Activated naive CD4-positive, alpha-beta T cell treated with anti-CD3 and anti-CD28 coated beads, Interleukin-2, amount 50 U/mL, for 24 hours (primary cell): ENCODE results near the gene STPG2.

Experiments
- H3K27ac Mint-ChIP-seq: one replicate; pipeline ENCODE4 v1.8.0; 2021; ENCODE audit warnings: mild to moderate bottlenecking, mixed read lengths
- H3K27me3 Mint-ChIP-seq: one replicate; pipeline ENCODE4 v1.8.0; 2021; ENCODE audit warnings: mixed read lengths
- H3K36me3 Mint-ChIP-seq: one replicate; pipeline ENCODE4 v1.8.0; 2021; ENCODE audit warnings: mixed read lengths
- H3K4me1 Mint-ChIP-seq: one replicate; pipeline ENCODE4 v1.8.0; 2021; ENCODE audit warnings: mixed read lengths
- H3K4me3 Mint-ChIP-seq: one replicate; pipeline ENCODE4 v1.8.0; 2021; ENCODE audit warnings: mild to moderate bottlenecking, mixed read lengths
- H3K9me3 Mint-ChIP-seq: one replicate; pipeline ENCODE4 v1.8.0; 2021; ENCODE audit warnings: mixed read lengths

The STPG2 gene

DNA sequence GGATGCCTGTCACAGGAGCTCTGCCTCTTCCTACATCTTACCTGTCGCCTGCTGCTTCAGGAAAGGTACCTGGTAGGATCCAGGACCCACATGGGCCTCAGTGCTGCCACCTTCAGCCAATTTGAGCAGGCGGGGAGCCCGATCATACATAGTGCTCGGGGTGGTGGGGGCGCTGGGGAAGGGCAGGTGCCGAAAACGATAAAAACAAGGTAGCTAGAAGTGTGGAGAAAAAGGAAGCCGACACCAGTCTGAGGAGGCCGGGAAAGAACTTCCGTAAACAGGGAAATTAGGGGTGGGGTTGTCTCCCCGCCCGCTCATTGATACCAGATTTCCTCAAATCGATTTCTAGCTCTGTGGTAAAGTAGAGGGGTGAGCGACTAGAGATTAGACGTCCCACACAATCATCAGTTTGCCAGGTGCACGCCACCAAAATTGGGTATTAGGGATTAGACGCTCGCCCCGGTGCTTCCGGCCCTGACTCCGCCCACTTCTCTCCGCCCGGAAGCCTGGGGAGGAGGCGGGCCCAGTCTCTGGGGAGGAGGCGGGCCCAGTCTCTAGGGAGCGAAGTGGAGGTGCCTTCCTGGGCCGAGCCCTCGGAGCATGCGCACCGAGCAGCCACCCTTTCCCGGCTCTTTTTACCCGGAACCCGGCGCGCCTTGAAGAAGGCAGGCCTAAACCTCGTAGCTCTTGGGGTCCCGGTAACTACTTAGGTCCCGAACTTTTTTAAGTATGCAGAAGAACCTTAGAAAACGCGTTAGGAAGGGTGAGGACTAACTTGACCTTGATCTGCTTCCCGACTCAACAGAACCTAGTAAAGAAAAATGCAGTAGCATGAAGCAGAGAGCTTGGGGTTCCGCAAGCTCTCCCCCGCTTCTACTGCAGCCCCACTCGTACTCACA lies at the start of gene STPG2:
TSS of gene STPG2 (minus strand) at position 476 of the 899 bp plus-strand sequence.
- no peaks in the 10 kb centered on the region for H3K27me3 Mint-ChIP-seq
- H3K36me3 Mint-ChIP-seq = no peaks in the 10 kb centered on the region
- peak within 1 kb of the TSS; percentile 89 for H3K27ac Mint-ChIP-seq
- H3K4me3 Mint-ChIP-seq = peak within 1 kb of the TSS; percentile 93
- no peaks in the 10 kb centered on the region for H3K9me3 Mint-ChIP-seq
- H3K4me1 Mint-ChIP-seq = peaks cover 29% of the 10 kb centered on the region

DNA sequence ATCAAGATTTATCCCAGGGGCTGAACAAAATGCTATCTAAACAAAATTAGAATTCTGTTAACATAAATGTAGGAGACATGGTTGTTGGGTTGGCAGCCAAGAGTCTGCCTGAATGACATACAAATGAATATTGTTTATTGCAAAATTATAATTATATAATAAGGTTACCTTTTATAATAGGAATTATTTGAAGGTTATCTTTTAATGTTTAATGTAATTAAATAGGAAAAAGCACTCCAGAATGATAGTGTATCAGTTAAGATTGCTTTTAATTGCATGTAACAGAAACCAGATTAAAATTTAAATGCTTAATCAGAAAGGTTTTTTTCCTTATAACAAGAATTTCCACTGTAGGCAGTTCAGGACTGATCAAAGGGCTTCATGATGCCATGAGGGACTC lies 42.0 kb upstream of the STPG2 start:
- Mint-ChIP-seq H3K4me3 (no peak overlapping the region), H3K4me1 (no peaks in the 10 kb centered on the region), H3K36me3 (no peaks in the 10 kb centered on the region), H3K9me3 (no peaks in the 10 kb centered on the region), H3K27ac (no peak overlapping the region), H3K27me3 (peaks cover 2% of the 10 kb centered on the region)

DNA sequence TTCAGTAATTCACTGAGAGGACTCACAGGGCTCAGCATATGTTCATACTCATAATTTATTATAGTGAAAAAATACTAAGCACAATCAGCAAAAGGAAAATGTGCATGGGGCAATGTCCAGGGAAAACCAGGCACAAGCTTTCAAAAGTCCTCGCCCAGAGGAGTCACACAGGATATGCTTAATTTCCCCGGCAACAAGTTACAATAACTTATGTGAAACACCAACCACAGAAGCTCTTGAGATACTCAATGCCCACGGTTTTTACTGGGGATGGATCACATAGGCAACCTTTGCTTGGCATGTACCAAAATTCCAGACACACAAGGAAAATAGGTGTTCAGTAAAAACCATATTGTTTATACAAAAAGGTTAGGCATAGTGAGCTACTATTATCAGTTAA lies 38.5 kb upstream of the STPG2 start:
- no peak overlapping the region for H3K4me3 Mint-ChIP-seq
- H3K4me1 Mint-ChIP-seq = no peaks in the 10 kb centered on the region
- H3K36me3 Mint-ChIP-seq = no peaks in the 10 kb centered on the region
- no peak overlapping the region for H3K27ac Mint-ChIP-seq
- no peaks in the 10 kb centered on the region for H3K9me3 Mint-ChIP-seq
- H3K27me3 Mint-ChIP-seq = no peaks in the 10 kb centered on the region

GRCh38 chr4:98179951-98180350 lies 36.7 kb upstream of the STPG2 start:
- H3K36me3 Mint-ChIP-seq = no peaks in the 10 kb centered on the region

GRCh38 chr4:98176531-98176930 lies 33.3 kb upstream of the STPG2 start:
- H3K27me3 Mint-ChIP-seq = no peaks in the 10 kb centered on the region
- no peaks in the 10 kb centered on the region for H3K9me3 Mint-ChIP-seq
- no peaks in the 10 kb centered on the region for H3K4me1 Mint-ChIP-seq
- H3K27ac Mint-ChIP-seq = no peak overlapping the region
- H3K4me3 Mint-ChIP-seq = no peak overlapping the region
- H3K36me3 Mint-ChIP-seq = no peaks in the 10 kb centered on the region

More at GRCh38 chr4:98179951-98180350, 36.7 kb upstream of the STPG2 start:
- no peaks in the 10 kb centered on the region for H3K27me3 Mint-ChIP-seq
- H3K4me3 Mint-ChIP-seq = no peak overlapping the region
- H3K4me1 Mint-ChIP-seq = no peaks in the 10 kb centered on the region
- no peaks in the 10 kb centered on the region for H3K9me3 Mint-ChIP-seq
- no peak overlapping the region for H3K27ac Mint-ChIP-seq

DNA sequence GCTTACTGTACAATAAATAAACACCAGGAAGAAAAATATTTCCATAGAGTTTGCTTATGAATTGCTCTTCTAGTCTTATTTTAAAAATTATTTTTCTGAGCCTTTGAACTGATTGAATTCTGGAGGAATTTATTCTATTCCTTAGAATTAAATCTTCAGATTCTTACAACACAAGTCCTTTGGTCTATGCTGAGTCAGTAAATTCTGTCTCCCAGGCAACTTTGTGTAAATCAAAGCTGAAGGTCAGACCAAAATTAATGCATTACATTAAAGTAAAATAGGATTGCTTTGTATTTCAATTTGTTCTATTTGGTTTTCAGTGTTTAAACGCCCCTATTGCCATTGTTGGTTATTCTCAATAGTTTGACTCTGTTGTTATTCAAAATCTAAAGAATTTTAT lies 26.8 kb upstream of the STPG2 start:
- Mint-ChIP-seq H3K4me3 (no peak overlapping the region), H3K27ac (no peak overlapping the region), H3K9me3 (no peaks in the 10 kb centered on the region), H3K27me3 (no peaks in the 10 kb centered on the region), H3K4me1 (no peaks in the 10 kb centered on the region), H3K36me3 (no peaks in the 10 kb centered on the region)

- Mint-ChIP-seq H3K4me1 (no peaks in the 10 kb centered on the region), H3K36me3 (no peaks in the 10 kb centered on the region), H3K27me3 (no peaks in the 10 kb centered on the region), H3K9me3 (no peaks in the 10 kb centered on the region), H3K4me3 (no peak overlapping the region), H3K27ac (no peak overlapping the region)
These were observed 23.4 kb upstream of the STPG2 start for GRCh38 chr4:98166731-98167041.

GRCh38 chr4:98166025-98166730 lies 22.9 kb upstream of the STPG2 start:
- no peak overlapping the region for H3K27ac Mint-ChIP-seq
- H3K27me3 Mint-ChIP-seq = no peaks in the 10 kb centered on the region
- H3K9me3 Mint-ChIP-seq = no peaks in the 10 kb centered on the region
- H3K36me3 Mint-ChIP-seq = no peaks in the 10 kb centered on the region
- no peaks in the 10 kb centered on the region for H3K4me1 Mint-ChIP-seq
- no peak overlapping the region for H3K4me3 Mint-ChIP-seq

- no peak overlapping the region for H3K4me3 Mint-ChIP-seq
- H3K4me1 Mint-ChIP-seq = no peaks in the 10 kb centered on the region
- no peaks in the 10 kb centered on the region for H3K27me3 Mint-ChIP-seq
- no peaks in the 10 kb centered on the region for H3K9me3 Mint-ChIP-seq
- H3K27ac Mint-ChIP-seq = no peak overlapping the region
- no peaks in the 10 kb centered on the region for H3K36me3 Mint-ChIP-seq
These were observed 19.4 kb upstream of the STPG2 start for GRCh38 chr4:98162696-98163095.

DNA sequence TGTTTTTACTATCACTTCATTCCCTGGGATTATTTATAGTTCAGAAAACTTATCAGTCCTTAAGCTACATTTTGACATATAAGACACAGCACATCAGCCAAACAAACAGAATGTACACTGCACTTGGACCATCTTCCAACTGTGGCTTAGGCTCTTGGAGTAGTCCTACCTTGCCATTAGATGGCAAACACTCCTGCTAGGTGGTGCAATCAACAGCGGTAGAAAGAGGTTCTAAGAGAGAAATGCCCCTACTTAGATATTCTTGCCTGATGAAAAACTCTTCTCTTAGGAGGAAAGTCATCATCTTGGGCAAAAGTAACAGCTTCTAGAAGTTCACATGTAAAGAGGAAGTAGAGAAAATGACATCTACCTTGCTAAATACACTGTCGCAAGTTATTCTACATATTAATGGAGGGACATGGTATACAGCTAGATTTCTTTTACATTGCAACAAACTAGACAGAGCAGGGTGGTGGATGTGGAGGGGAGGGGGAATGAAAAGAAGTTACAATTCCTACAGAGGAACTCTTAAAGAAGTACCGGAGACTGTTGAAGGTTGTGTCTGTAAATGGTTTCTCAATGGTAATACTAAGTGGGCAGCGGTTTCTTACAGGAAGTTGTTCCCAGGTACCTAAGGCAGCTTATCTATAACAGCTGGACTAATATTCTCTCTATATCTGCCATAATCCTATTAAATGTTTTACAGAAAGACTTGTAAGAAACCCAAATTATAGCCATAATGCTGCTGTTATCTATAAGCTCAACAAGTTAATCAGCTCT lies 8.1 kb upstream of the STPG2 start:
- no peak overlapping the region for H3K4me3 Mint-ChIP-seq
- no peaks in the 10 kb centered on the region for H3K36me3 Mint-ChIP-seq
- H3K9me3 Mint-ChIP-seq = no peaks in the 10 kb centered on the region
- H3K27me3 Mint-ChIP-seq = peaks cover 7% of the 10 kb centered on the region
- H3K4me1 Mint-ChIP-seq = peaks cover 7% of the 10 kb centered on the region
- no peak overlapping the region for H3K27ac Mint-ChIP-seq

GRCh38 chr4:98150092-98150761 lies 7.0 kb upstream of the STPG2 start:
- H3K27me3 Mint-ChIP-seq = peaks cover 7% of the 10 kb centered on the region
- H3K4me1 Mint-ChIP-seq = peaks cover 7% of the 10 kb centered on the region
- H3K4me3 Mint-ChIP-seq = no peak overlapping the region
- H3K9me3 Mint-ChIP-seq = no peaks in the 10 kb centered on the region
- no peaks in the 10 kb centered on the region for H3K36me3 Mint-ChIP-seq
- no peak overlapping the region for H3K27ac Mint-ChIP-seq

DNA sequence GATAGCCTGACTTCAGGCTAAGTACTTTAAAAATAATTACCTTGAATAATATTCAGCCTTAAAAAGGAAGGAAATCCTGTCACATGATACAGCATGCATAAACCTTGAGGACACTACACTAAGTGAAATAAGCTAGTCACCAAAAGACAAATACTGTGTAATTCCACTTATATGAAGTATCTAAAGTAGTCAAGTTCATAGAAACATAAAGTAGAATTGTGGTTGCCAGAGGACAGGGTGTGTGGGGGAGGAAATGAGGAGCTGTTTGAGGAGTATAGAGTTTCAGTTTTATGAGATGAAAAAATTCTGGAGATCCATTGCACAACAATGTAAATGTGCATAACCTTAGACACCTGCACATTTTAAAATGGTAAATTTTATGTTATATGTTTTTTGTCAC lies 5.6 kb upstream of the STPG2 start:
- H3K4me3 Mint-ChIP-seq = no peak overlapping the region
- peaks cover 12% of the 10 kb centered on the region for H3K4me1 Mint-ChIP-seq
- no peaks in the 10 kb centered on the region for H3K36me3 Mint-ChIP-seq
- H3K27me3 Mint-ChIP-seq = peaks cover 7% of the 10 kb centered on the region
- no peaks in the 10 kb centered on the region for H3K9me3 Mint-ChIP-seq
- H3K27ac Mint-ChIP-seq = no peak overlapping the region

DNA sequence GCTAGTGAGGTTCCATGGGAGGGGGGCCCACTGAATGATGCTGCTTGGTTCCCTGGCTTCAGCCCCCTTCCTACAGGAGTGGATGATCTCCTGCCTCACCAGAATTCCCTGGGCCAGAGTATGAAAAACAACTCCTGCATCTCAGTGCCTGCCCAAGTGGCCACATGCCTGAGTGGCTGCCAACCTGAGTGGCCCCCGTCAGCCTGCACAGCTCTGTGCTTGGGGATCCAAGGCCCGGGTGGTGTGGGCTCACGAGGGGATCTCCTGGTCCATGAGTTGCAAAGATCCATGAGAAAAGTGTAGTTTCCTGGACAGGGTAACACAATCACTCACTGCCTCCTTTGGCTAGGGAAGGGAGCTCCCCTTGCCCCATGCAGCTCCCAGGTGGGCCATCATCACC lies 17.1 kb downstream of the STPG2 start:
- Mint-ChIP-seq H3K4me3 (no peak overlapping the region), H3K27me3 (peaks cover 5% of the 10 kb centered on the region), H3K9me3 (peaks cover 8% of the 10 kb centered on the region), H3K27ac (no peak overlapping the region), H3K36me3 (peaks cover 6% of the 10 kb centered on the region), H3K4me1 (no peaks in the 10 kb centered on the region)

- Mint-ChIP-seq H3K4me1 (no peaks in the 10 kb centered on the region), H3K27ac (no peak overlapping the region), H3K9me3 (peaks cover 8% of the 10 kb centered on the region), H3K27me3 (peaks cover 2% of the 10 kb centered on the region), H3K36me3 (peaks cover 6% of the 10 kb centered on the region), H3K4me3 (no peak overlapping the region)
These were observed 17.7 kb downstream of the STPG2 start for GRCh38 chr4:98125585-98125984.

- H3K4me3 Mint-ChIP-seq = no peak overlapping the region
These were observed 25.9 kb downstream of the STPG2 start for GRCh38 chr4:98117363-98117762.

More at GRCh38 chr4:98117363-98117762, 25.9 kb downstream of the STPG2 start:
- peaks cover 21% of the 10 kb centered on the region for H3K9me3 Mint-ChIP-seq
- no peaks in the 10 kb centered on the region for H3K4me1 Mint-ChIP-seq
- H3K36me3 Mint-ChIP-seq = peaks cover 9% of the 10 kb centered on the region
- no peaks in the 10 kb centered on the region for H3K27me3 Mint-ChIP-seq
- no peak overlapping the region for H3K27ac Mint-ChIP-seq
